RPMI8226 (cell line): Measurements from ENCODE around the gene NFE2L3.

Experiments
- DNase-seq: peaks from one replicate; pipeline ENCODE4 v3.0.0-alpha.2; 2015

The NFE2L3 gene

GRCh38 chr7:26201247-26202018, 49.4 kb downstream of the NFE2L3 start, which contains the start of gene CBX3:
Gene CBX3, plus strand, starts transcription at chr7:26201745. Its CDS starts 1,254 bp downstream, at chr7:26202999.
- DNase-seq, result peak; percentile 96

- peak; percentile 72 for DNase-seq
These were observed 50.3 kb downstream of the NFE2L3 start for GRCh38 chr7:26202019-26202990.

- DNase-seq, result no peak
These were observed 51.0 kb downstream of the NFE2L3 start for GRCh38 chr7:26203016-26203415.

DNA sequence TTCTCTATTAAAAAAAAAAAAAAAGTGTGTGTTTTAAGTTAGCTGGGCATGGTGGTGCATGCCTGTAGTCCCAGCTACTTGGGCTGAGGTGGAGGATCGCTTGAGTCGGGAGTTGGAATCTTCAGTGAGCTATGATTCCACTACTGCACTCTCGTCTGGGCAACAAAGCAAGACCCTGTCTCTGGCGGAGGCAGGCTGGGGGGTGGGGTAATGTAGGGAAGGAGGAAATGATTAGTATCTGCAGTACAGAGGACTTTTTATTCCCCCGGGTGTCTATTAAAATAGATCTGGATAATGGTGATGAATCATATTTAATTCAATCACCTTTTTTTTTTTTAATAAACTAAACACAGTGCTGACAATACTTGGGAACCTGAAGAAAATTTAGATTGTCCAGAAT, 56.0 kb downstream of the NFE2L3 start:
- DNase-seq, result no peak

DNA sequence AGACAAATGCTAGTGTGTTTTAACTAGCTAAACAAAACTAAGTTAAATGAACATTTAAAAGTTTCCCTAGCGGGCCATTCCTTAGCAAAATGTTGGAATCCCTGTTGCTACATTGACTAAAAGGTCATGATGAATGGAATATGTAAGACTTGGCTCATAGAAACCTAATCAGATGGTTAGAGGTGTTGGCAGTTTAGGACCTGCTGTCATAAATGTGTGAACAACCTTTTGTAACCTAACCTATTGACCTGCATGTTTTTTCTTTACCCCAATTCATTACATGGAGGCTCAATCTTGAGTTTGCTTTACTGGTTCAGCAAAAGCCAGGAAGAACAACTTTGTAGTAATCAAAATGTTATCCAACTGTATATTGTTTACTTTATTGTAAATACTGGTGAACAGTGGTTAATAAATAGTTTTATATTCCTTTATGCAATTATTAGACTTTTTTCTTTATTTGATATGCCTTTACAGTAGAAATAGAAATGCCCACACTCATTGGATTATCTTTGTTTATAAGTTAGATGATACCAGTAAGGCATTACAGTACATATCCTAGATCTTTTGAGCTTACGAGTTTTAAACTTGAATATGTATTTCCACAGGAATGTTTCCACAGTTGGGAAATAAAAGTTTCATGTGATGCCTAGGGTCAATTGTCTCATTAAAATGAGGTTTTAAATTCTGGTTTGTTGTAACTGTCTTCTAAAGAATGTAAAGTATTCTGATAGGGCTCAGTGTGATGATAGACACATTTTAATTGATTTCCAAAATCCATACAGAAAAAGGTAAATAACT, 61.1 kb downstream of the NFE2L3 start:
- DNase-seq, result no peak

GRCh38 chr7:26213807-26214515, 62.0 kb downstream of the NFE2L3 start:
- no peak for DNase-seq

DNA sequence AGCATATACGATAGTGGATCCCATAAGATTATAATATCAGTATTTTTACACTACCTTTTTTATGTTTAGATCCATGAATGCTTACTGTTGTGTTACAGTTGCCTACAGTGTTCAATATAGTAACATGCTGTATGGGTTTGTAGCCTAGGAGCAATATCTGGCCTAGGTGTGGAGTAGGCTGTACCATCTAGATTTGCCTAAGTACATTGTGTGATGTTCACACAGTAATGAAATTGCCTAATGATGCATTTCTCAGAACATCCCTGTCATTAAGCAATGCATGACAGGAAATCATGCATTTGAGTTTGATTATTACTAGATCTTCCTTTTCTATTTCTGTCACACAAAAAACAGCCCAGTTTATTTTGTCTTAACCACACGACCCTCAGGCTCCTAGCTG, 64.1 kb downstream of the NFE2L3 start:
- DNase-seq, result no peak

- no peak for DNase-seq
These were observed 72.4 kb downstream of the NFE2L3 start for GRCh38 chr7:26224359-26224758.

GRCh38 chr7:26227987-26228386, 76.0 kb downstream of the NFE2L3 start:
- no peak for DNase-seq

GRCh38 chr7:26233902-26234511, 82.0 kb downstream of the NFE2L3 start:
- DNase-seq, result no peak
